GM18873 (cell line): ENCODE data around the gene TBX18.

Experiments
- ATAC-seq: cut with Tn5 transposase; IDR thresholded peaks from one replicate; pipeline ENCODE4 v1.9.1; 2021; ENCODE audit warnings: mild to moderate bottlenecking, moderate library complexity, moderate number of reproducible peaks; ENCODE audit not compliant: unreplicated experiment, low FRiP score

TBX18 gene

GRCh38 chr6:84638286-84638685, 126.1 kb downstream of the TBX18 start:
- ATAC-seq, result no peak
